VCaP (cell line): ENCODE results near the gene PABPC1L.

Source experiments
- H3K27ac ChIP-seq: fragments of 450-650 bp; 2 replicates; pipeline ENCODE4 v1.5.1; 2017
- TF ChIP-seq, protein P1 (sequence below): fragments of 450-650 bp; conservative IDR thresholded peaks from 2 replicates; pipeline ENCODE4 v1.5.1; 2017; ENCODE audit warnings: mild to moderate bottlenecking, moderate library complexity

PABPC1L gene

GRCh38 chr20:44904377-44904776, 5.5 kb upstream of the PABPC1L start:
- TF ChIP-seq, protein P1, sequence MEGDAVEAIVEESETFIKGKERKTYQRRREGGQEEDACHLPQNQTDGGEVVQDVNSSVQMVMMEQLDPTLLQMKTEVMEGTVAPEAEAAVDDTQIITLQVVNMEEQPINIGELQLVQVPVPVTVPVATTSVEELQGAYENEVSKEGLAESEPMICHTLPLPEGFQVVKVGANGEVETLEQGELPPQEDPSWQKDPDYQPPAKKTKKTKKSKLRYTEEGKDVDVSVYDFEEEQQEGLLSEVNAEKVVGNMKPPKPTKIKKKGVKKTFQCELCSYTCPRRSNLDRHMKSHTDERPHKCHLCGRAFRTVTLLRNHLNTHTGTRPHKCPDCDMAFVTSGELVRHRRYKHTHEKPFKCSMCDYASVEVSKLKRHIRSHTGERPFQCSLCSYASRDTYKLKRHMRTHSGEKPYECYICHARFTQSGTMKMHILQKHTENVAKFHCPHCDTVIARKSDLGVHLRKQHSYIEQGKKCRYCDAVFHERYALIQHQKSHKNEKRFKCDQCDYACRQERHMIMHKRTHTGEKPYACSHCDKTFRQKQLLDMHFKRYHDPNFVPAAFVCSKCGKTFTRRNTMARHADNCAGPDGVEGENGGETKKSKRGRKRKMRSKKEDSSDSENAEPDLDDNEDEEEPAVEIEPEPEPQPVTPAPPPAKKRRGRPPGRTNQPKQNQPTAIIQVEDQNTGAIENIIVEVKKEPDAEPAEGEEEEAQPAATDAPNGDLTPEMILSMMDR = no peak

GRCh38 chr20:44908987-44909871, 631 bp upstream of the PABPC1L start:
- TF ChIP-seq, protein P1 = no peak
- H3K27ac ChIP-seq = peak overlapping the region; percentile 85

More at GRCh38 chr20:44904377-44904776, 5.5 kb upstream of the PABPC1L start:
- no peak overlapping the region for H3K27ac ChIP-seq

GRCh38 chr20:44910690-44911262, 916 bp downstream of the PABPC1L start:
- peak overlapping the region; percentile 85 for H3K27ac ChIP-seq
- TF ChIP-seq, protein P1 = no peak

DNA sequence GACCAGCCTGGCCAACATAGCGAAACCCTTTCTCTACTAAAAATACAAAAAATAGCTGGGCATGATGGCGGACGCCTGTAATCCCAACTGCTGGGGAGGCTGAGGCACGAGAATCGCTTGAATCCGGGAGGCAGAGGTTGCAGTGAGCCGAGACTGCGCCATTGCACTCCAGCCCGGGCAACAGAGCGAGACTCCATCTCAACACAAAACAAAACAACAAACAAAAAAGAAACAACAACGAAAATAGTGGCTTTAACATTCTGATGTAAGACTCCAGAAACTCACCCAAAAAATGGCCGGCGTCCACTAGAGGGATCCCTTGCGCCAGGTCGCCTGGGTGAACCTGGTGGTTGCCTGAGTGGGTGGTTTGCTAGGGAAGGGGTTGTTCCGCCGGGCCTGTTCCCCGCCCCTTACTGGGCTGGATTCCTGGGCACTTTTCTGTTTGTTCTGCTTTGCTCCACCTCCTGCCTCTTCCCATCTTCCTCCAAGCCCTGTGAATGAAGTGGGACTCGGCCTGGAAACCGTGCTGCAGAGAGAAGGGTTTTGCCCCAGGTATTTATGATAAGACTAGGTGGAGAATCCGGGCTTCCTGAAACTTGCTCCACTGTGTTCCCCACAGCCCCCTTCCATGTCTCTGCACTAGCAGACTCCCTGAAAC, 1.5 kb downstream of the PABPC1L start:
- TF ChIP-seq, protein P1 = peak; percentile 87
- H3K27ac ChIP-seq = peak overlapping the region; percentile 85

DNA sequence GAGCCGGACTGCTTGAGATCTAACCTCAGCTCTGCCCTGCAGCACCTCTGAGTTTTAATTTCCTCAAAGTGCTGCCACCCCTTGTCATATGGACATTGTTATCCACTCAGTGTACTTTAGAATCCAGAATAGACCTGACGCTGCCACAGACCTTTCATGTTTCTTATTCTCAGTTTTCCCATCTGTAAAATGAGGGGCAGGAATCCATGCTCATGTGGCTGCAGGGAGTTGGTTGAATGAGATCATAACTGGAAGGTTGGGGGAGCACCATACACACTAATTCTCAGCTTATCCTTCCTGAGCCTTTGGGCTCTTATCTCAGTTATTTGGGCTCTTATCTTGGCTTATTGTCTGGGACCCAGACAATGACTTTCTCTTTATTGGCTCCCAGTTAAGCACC, 2.3 kb downstream of the PABPC1L start:
- peak overlapping the region; percentile 85 for H3K27ac ChIP-seq
- TF ChIP-seq, protein P1 = no peak

GRCh38 chr20:44914924-44915323, 5.1 kb downstream of the PABPC1L start:
- TF ChIP-seq, protein P1 = no peak
- H3K27ac ChIP-seq = no peak overlapping the region

- TF ChIP-seq, protein P1 = no peak
- no peak overlapping the region for H3K27ac ChIP-seq
Observed at GRCh38 chr20:44916586-44916985, 6.7 kb downstream of the PABPC1L start.
